ENCODE measurements around the gene DNAI2.

The DNAI2 gene

GRCh38 chr17:74274060-74274708 lies at the start of gene DNAI2:
Gene DNAI2, plus strand, starts transcription at chr17:74274234. Its CDS starts 7,584 bp downstream, at chr17:74281818.
- no peak for DNase-seq (ENCODE audit: low read depth)

- no peak for DNase-seq (ENCODE audit: low read depth)
These were observed 48.9 kb upstream of the DNAI2 start for GRCh38 chr17:74224959-74225725.

GRCh38 chr17:74226252-74226651 lies 47.8 kb upstream of the DNAI2 start:
- DNase-seq (ENCODE audit: low read depth) = no peak

GRCh38 chr17:74227271-74228080 lies 46.6 kb upstream of the DNAI2 start:
- no peak for DNase-seq (ENCODE audit: low read depth)

GRCh38 chr17:74228306-74228978 lies 45.6 kb upstream of the DNAI2 start:
- no peak for DNase-seq (ENCODE audit: low read depth)

- no peak for DNase-seq (ENCODE audit: low read depth)
These were observed 43.1 kb upstream of the DNAI2 start for GRCh38 chr17:74230896-74231295.

- no peak for DNase-seq (ENCODE audit: low read depth)
These were observed 41.8 kb upstream of the DNAI2 start for GRCh38 chr17:74231928-74232907.

GRCh38 chr17:74233937-74234336 lies 40.1 kb upstream of the DNAI2 start:
- DNase-seq (ENCODE audit: low read depth) = no peak

- no peak for DNase-seq (ENCODE audit: low read depth)
These were observed 39.5 kb upstream of the DNAI2 start for GRCh38 chr17:74234486-74234885.

GRCh38 chr17:74235040-74235581 lies 38.9 kb upstream of the DNAI2 start:
- DNase-seq (ENCODE audit: low read depth) = no peak

GRCh38 chr17:74235911-74236371 lies 38.1 kb upstream of the DNAI2 start:
- DNase-seq (ENCODE audit: low read depth) = no peak

GRCh38 chr17:74237321-74237720 lies 36.7 kb upstream of the DNAI2 start:
- no peak for DNase-seq (ENCODE audit: low read depth)

- no peak for DNase-seq (ENCODE audit: low read depth)
These were observed 34.9 kb upstream of the DNAI2 start for GRCh38 chr17:74239172-74239571.

- DNase-seq (ENCODE audit: low read depth) = no peak
These were observed 33.3 kb upstream of the DNAI2 start for GRCh38 chr17:74240618-74241205.

- no peak for DNase-seq (ENCODE audit: low read depth)
These were observed 32.6 kb upstream of the DNAI2 start for GRCh38 chr17:74241431-74241830.

GRCh38 chr17:74241847-74242246 lies 32.2 kb upstream of the DNAI2 start:
- DNase-seq (ENCODE audit: low read depth) = no peak

- DNase-seq (ENCODE audit: low read depth) = no peak
These were observed 30.9 kb upstream of the DNAI2 start for GRCh38 chr17:74243013-74243755.

- no peak for DNase-seq (ENCODE audit: low read depth)
These were observed 29.9 kb upstream of the DNAI2 start for GRCh38 chr17:74244128-74244527.

GRCh38 chr17:74244548-74244947 lies 29.5 kb upstream of the DNAI2 start:
- no peak for DNase-seq (ENCODE audit: low read depth)

Measured in activated T-cell treated with anti-CD3 and anti-CD28 coated beads for 1 hour (primary cell).